Activated CD8-positive, alpha-beta memory T cell treated with anti-CD3 and anti-CD28 coated beads, Interleukin-2, amount 50 U/mL, for 4 hours (primary cell): ENCODE data around the gene FATE1.

Source experiments
- DNase-seq: peaks from one replicate; pipeline ENCODE4 v3.0.0-alpha.2; 2020

The FATE1 gene

DNA sequence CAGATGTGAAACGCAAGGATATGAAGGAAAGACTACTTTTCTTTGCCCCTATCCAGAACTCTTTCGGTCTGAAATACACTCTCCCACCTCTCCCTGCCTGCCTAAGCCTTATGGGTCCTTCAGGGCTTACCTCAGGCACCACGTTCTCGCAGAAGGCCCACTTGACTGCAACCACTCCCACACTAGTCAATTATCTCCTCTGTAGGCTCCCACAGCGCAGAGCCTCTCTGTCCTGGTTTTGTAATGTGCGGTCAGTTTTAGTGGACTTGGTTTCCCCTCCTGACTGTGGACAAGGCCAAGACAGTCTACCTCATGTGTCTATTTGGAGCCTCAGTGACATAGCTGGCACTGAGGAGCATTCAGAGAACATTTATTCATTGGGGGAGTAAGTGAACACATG is 29.8 kb downstream of the FATE1 start:
- no peak for DNase-seq

- no peak for DNase-seq
Measured at GRCh38 chrX:151746502-151746901, 30.7 kb downstream of the FATE1 start.

DNA sequence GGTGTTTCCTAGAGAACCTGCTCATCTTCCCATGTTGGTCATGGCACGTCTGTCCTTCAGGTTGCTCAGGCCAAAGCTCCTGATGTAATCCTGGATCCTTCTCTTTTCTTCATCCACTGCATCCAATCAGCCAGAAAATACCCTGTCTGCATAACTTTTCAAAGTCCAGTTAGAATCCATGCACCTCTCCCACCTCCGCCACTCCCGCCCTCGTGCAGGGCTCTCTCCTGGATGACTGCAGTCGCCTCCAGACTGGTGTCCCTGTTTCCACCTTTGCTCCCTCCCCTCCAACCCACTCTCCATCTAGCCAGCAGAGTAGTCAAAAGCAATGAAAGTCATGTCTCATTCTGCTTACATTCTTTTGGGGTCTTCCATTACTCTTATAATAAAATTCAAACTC is 34.7 kb downstream of the FATE1 start:
- DNase-seq: no peak

GRCh38 chrX:151752847-151753246 is 37.0 kb downstream of the FATE1 start:
- DNase-seq: no peak

DNA sequence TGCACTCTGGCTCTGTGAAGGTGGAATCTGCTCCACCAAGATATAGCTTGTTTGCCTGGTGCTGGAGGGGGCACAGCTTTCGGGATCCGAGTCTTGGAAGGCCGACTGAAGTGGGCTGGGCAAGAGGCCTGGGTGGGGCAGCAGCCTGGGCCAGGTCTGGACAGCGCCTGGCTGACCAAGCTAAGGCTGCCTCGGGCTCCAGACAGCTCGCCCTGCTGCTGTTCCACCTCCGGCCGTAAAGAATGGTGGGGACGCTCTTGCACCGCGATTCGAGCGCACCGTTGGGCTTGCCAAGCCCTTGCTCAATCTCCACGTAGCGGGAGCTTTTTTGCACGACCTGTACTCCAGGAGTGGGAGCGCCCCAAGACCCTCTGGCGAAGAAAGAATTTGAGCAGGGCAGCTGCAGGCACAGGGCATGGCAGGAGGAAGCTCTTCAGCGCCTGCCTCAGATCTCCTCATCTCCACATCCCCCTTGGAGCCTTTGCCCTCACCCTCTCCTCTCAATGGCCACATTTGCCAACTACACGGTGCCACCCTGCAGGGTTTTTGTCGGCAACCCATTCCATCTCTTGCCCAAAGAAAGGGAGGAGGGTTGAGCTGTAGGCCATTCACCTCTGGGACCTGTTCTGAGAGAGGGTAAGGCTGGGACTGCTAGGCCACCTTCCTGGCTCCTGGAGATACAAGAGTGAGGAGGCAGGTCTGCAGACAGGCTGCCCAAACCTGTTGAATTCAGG is 37.6 kb downstream of the FATE1 start:
- DNase-seq: no peak

GRCh38 chrX:151754047-151754429 is 38.2 kb downstream of the FATE1 start:
- DNase-seq: no peak

DNA sequence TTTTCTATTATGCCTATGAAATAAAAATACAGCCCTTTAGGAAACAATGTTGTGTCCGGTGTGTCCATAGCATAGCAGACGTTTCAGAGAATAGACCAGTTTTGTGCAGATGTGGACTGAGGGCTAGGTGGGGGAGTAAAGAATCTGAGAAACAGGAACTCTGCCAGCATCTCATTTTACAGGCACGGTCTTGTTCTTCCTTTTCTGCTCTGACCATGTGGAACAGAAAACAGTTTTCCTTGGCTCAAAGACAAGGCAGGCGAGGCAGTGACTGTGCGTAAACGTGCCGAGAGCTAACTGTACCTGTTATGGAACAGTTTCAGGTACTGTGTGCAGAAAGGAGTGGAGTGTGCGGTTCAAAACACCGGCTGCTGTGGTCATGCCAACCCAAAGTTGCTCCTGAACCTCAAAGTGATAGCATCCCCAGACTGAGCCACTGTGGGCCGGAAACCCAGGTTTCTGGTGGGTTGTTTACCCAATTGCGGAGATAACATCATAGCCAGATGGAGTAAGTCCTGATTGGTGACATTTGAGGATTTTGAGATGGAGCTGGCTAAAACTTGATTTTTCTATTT is 38.9 kb downstream of the FATE1 start:
- no peak for DNase-seq

- no peak for DNase-seq
Measured at GRCh38 chrX:151759041-151759708, 43.3 kb downstream of the FATE1 start.

- DNase-seq: no peak
Measured at GRCh38 chrX:151762802-151763201, 47.0 kb downstream of the FATE1 start.

DNA sequence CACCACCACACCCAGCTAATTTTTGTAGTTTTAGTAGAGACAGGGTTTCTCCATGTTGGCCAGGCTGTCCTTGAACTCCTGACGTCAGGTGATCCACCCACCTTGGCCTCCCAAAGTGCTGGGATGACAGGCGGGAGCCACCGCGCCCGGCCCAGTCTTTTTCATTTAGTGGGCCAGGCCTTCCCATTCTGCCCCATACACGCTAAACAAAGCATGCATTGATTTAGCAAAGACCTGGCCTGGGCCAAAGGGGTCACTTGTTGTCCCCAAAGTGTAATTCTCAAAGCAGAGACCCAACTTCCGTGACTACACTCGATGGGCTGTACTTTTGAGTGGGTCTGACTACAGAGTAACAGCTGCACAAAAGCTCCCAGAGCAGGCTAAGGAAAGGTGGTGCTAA is 47.9 kb downstream of the FATE1 start:
- no peak for DNase-seq

GRCh38 chrX:151765026-151765425 is 49.2 kb downstream of the FATE1 start:
- no peak for DNase-seq

DNA sequence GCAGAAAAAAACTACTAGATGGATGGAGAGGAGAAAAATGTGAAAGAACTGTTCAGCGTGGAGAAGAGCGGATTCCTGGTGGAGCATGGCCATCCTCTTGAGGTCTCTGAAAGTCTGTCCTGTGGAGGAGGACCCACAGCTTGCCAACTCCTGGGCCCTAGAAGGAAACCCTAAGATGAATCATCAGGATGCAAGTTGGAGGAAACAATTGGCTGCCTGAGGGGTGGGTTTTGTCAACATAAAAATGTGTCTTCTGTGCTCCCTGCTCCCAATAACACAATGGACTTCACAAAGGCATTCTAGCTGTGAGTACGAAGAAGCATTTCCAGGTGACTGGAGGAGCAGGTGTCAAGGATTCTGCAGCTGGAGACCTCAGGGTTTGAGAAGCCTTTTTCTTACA is 55.9 kb downstream of the FATE1 start:
- no peak for DNase-seq
